Measurements from ENCODE around the gene CTIF. TPM values are rescaled to one million over a fixed set of nuclear protein-coding genes. Genes with fewer than 3 reads are reported as not detected.

CTIF gene
- total RNA-seq, 1 experiment from 2014 or later: 95.8 TPM

DNA sequence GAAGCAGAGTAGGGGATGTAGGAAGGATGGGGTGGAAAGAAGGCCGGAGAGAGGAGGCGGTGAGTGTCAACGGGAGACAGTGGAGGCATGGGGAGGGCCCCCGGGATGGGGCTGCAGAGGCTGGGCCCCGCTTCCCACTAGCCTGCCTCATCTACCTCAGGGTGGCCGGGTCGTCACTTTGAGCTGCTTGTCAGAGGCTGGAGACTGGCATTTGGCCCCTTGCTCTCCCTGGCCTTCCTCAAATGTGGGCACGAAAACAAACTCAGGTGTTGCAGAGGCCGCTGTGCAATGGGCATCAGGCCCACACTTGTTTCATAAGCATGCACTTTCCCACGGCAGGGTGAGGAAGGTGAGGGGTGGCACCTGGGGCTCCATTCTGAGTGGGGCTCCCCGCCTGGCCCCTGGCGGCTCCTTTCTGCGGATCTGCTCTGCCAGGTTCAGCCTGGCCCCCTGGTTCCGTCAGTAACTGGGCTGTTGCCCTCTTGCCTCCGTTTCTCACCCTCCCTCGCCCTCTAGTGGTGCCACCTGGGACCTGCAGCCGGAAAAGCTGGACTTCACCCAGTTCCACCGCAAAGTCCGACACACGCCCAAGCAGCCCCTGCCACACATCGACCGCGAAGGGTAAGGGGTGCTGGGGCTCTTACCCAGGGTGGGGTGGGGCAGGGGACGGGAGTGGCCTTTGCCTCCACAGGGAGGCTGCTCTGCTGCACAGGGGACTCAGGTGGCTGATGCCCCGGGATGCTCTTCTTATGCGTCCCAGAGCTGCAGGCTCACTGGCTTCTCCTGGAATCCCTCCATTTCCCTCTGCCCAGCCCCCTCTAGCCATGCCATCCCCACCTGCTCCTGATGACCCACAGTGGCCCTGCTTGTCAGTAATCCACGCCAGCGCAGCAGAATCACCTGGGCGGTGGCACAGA lies 125.4 kb downstream of the CTIF start:
- no peak overlapping the region for H3K27ac Mint-ChIP-seq (ENCODE audit: low read depth, unreplicated experiment)
- BruUV-seq (replicated peaks): no TSS peak
- ChIA-PET POLR2A (interaction anchor here (1.2 kb wide), 1 partner anchor 188 kb away, joined by 6 read pairs; no protein-coding TSS in a partner anchor), CTCF (interaction anchor here (0.5 to 8.0 kb wide), 26 partner anchors 10 to 870 kb away, joined by 3 to 99 read pairs (median 3); no protein-coding TSS in a partner anchor)
- peak; percentile 61 for DNase-seq (ENCODE audit: unreplicated experiment)
- peaks cover 26% of the 10 kb centered on the region for H3K36me3 Mint-ChIP-seq (ENCODE audit: insufficient read depth, unreplicated experiment)
- no peak overlapping the region for H3K4me3 Mint-ChIP-seq (ENCODE audit: unreplicated experiment)
- no peaks in the 10 kb centered on the region for H3K27me3 Mint-ChIP-seq (ENCODE audit: insufficient read depth, unreplicated experiment)
- intact Hi-C loops (cut with micrococcal nuclease): loop anchor here (1.0 to 2.0 kb wide), 2 partner anchors 125 to 188 kb away; partner anchors contain the start of gene CTIF
- peaks cover 11% of the 10 kb centered on the region for H3K9me3 Mint-ChIP-seq (ENCODE audit: unreplicated experiment)
- peak; percentile 86 for TF ChIP-seq CTCF (IDR thresholded peaks at IDR 0.05; ENCODE audit: unreplicated experiment)
- peaks cover 27% of the 10 kb centered on the region for H3K4me1 Mint-ChIP-seq (ENCODE audit: insufficient read depth, unreplicated experiment)

DNA sequence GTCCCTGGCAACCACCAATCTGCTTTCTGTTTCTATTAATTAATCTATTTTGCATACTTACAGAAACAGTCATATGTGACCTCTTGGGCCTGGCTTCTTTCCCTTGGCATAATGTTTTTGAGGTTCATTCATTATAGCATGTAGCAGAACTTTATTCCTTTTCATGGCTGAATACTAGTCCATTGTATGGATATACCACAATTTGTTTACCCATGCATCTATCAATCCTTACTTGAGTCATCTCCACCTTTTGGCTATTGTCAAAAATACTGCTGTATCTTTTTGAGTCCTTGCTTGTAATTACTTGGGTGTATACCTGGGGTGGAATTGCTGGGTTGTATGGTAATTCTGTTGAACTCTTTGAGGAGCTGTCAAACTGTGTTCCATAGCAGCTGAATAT lies 126.8 kb downstream of the CTIF start:
- Mint-ChIP-seq H3K27ac (ENCODE audit: low read depth, unreplicated experiment) (no peak overlapping the region), H3K4me1 (ENCODE audit: insufficient read depth, unreplicated experiment) (peaks cover 25% of the 10 kb centered on the region), H3K9me3 (ENCODE audit: unreplicated experiment) (peaks cover 11% of the 10 kb centered on the region), H3K36me3 (ENCODE audit: insufficient read depth, unreplicated experiment) (peaks cover 31% of the 10 kb centered on the region), H3K4me3 (ENCODE audit: unreplicated experiment) (no peak overlapping the region), H3K27me3 (ENCODE audit: insufficient read depth, unreplicated experiment) (no peaks in the 10 kb centered on the region)
- ChIA-PET POLR2A (no interaction called here), CTCF (interaction anchor here (1.1 to 8.0 kb wide), 2 partner anchors 23 to 191 kb away, joined by 4 to 99 read pairs; no protein-coding TSS in a partner anchor)
- TF ChIP-seq CTCF (IDR thresholded peaks at IDR 0.05; ENCODE audit: unreplicated experiment): no peak
- intact Hi-C loops (cut with micrococcal nuclease): loop anchor here (2.0 kb wide), 1 partner anchor 127 kb away; the partner anchor contains the start of gene CTIF
- DNase-seq (ENCODE audit: unreplicated experiment): no peak
- no TSS peak for BruUV-seq (replicated peaks)

GRCh38 chr18:48666613-48667012 lies 127.8 kb downstream of the CTIF start:
- Mint-ChIP-seq H3K27me3 (ENCODE audit: insufficient read depth, unreplicated experiment) (no peaks in the 10 kb centered on the region), H3K27ac (ENCODE audit: low read depth, unreplicated experiment) (no peak overlapping the region), H3K9me3 (ENCODE audit: unreplicated experiment) (peaks cover 17% of the 10 kb centered on the region), H3K4me1 (ENCODE audit: insufficient read depth, unreplicated experiment) (peaks cover 16% of the 10 kb centered on the region), H3K4me3 (ENCODE audit: unreplicated experiment) (no peak overlapping the region), H3K36me3 (ENCODE audit: insufficient read depth, unreplicated experiment) (peaks cover 40% of the 10 kb centered on the region)
- DNase-seq (ENCODE audit: unreplicated experiment): no peak
- intact Hi-C loops (cut with micrococcal nuclease): no loop called here
- TF ChIP-seq CTCF (IDR thresholded peaks at IDR 0.05; ENCODE audit: unreplicated experiment): no peak
- CTCF ChIA-PET: interaction anchor here (0.6 to 2.9 kb wide), 5 partner anchors 27 to 766 kb away, joined by 3 to 25 read pairs (median 3); no protein-coding TSS in a partner anchor
- BruUV-seq (replicated peaks): no TSS peak
- POLR2A ChIA-PET: no interaction called here

Measured in MCF 10A (cell line).